NCI-H82 treated with DMSO at 0.1 percent for 48 hours (cell line): ENCODE results near the gene AKAP13.

Source experiments
- DNase-seq: peaks from one replicate; lab custom pipeline; 2025; ENCODE audit not compliant: unreplicated experiment; lab: John Stamatoyannopoulos, UW

AKAP13 gene

DNA sequence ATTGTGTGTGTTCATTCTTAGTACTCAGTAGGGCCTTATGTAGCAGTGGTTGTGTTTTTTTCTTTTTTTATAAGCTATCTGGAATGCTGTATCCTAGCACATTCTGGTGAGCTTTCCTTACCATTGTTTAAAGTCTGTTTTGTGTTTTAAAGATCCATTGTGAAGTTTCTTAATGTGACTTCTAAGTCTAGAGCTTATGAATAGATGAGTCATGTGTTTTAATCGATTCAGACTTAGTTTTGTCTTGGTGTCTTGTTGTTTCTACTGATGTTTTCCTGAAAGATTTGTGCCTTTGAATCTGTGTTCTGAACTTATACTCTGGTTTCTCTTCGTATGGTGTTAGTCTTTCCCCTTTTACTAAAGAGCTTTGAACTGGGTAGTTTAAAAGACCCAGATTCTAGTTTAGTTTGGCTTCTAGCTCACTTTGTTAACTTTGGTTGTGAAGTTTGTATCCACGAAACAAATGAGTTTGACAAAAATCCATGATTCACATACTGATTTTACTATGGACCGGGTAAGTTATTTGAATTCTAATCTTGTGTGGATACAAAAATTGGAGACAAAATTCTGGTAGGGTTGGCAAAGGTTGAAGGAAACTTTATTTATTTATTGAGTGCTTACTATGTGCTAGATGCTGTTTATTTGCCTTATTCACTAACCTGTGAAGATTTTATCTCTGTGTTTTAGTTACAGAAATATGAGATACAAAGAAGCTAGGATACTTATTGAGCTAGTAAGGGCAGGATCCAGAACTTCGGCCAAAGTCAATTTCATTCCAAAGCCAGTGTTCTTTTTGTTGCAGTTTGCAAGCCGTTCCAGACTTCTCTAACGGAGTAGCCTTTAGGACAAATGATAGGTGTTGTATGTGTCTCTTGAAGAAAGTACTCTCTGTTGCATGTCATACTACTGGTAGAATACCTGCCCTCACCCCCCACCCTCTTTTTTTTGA lies 24.8 kb downstream of the AKAP13 start:
- DNase-seq, result no peak

DNA sequence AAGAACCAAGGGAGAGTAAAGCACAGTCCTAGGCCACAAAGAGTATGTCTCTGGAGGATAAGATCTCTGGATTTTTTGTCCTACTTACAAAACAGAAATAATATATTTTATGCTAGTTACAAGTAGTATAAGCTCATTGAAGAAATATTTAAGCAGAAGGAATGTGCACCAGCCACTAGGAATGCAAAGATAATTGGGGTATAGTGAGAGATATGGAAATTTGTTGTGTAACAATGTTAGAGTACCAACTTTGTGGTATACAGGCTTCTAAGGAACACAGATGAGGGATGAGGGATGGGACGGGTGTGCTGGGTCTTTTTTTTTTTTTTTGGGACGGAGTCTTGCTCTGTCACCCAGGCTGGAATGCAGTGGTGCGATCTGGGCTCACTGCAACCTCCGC lies 26.5 kb downstream of the AKAP13 start:
- no peak for DNase-seq

DNA sequence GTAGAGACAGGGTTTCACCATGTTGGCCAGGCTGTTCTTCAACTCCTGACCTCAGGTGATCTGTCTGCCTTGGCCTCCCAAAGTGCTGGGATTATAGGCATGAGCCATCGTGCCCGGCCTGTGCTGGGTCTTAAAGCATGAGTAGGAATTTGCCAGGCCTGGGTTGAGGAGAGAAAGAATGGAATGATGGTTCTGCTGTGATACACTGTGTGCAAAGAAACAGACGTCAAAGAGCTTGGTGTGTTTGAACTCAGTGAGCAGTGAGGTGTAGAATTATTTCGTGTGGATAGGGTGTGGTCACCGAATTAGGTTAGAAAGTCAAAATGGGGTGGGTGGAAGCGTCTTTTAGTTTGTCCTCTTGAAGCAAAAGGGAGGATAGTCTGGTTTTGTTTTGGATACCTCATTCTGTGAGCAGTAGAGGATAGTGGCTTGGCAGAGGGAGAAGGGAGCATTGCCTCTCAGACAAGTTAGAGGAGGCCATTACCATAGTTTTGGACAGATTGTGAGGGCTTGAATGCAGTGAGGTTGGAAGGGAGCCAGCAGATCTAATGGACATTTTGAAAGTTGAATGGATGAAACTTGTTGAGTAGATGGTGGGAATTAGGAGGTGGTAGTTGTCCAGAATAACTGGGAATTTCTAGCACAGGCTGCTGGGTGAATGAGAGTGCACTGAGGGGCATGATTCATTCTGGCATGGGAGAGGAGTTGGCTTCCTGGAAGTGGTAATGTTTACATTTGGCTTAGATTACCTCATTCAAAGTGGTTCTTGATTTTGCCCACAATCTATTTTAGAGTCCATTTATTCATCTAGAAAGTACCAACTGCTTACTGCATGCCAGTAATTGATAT lies 27.2 kb downstream of the AKAP13 start:
- no peak for DNase-seq

DNA sequence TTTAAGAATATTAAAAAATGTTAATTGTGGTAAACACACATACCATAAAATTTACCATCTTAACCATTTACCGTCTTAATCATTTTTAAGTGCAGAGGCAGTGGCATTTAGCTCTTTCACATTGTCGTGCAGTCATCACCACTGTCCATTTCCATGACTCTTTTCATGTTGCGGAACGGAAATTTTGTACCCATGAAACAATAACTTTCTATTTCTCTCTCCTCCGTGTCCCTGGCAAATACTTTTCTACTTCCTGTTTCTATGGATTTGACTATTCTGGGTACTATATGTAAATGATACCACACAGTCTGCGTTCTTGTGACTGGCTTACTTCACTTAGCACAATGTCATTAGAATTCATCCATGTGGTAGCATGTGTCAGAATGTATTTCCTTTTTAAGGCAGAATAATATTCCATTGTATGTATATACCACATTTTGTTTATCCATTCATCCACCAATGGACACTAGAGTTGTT lies 27.9 kb downstream of the AKAP13 start:
- DNase-seq, result no peak

DNA sequence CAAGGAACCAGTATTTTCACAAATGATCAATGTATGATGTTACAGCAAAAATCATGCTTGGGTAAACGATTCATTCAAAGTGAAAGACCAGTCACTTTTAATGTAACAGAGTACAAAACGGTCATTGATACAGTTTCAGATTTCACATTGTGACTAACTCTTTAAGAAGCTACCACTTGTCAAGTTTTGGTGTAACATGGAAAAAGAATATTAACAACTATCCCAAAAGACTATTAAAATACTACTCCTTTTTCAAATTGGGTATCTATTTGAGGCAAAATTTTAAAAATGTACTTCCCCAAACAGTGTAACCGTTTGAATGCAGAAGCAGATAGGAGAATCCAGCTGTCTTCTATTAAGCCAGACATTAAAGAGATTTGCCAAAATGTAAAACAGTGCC lies 31.7 kb downstream of the AKAP13 start:
- no peak for DNase-seq

DNA sequence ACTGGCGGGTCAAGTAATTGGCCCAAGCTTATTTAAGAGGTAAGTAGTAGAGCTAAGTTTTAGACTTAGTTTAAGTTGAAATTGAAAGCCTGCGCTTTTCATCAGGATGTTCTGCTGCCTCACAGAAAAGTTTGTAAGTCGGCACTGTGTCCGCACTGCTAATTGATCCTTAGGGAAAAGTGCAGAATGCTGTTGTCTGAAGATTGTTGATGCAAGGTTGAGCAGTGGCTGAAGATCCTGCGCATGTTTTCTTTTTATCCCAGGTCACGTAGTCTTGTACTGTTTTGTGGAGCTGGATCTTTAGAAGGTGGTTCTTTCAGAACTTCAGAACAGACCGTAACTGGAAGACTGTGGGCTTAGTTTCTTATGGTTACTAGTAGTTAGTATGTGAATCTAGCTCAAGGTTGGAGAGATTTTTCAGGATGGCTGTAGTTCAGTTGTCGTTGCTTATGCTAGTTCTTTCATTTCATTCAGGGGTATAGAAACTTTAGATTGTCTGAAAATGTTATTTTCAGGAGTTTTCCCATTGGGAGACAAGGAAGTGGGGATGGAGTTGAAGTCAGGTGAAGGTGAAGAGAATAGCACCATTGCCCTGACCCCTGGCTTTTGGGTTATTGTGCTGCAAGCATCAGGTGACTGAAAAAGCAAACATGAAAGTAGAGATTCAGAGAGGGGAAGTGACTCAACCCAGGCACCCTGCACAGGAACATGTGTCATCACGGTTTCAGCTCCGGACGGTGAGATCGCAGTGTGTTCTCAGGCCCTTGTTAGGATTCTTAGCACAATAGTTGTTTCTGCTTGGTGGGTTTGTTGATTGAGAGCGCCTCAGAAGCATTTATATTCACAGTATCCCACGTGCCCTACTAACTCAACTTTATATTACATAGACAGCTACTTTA lies 32.8 kb downstream of the AKAP13 start:
- no peak for DNase-seq

DNA sequence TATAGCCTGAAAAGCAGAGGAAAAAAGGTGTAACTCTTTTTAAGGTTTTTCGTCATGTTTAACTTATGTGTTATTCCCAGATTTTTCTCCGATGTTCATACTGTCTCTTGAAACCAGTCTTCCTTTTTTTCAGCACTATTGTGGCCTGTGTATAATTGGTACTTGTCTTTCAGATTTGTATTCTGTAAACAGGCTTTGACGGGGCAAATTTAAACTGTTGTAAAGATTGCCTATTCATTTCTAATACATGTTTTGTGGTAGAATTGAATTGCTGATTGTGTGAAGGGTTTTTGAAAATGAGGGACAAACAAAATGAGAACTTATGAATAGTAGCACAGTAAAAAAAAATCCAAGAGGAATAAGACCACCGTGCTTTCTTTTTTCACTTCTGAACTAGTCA lies 33.6 kb downstream of the AKAP13 start:
- no peak for DNase-seq

DNA sequence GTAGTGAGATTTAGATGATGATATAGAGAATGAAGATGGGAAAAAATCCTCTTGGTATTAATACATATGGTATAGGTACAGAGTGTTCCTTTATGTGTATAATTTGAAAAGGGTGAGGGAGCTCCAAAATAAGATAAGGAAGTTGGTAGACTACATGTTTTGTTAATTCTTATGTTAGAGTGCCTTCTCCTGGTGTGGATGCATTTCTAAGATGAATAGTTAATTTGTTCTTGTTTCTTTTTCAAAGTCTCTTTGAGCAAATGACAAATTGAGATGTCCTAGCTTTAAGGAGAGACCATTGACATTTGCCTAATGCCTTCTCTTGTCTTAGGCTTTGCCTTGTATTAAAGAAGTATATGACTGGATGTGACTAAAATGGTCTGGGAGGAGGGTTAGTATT lies 34.1 kb downstream of the AKAP13 start:
- DNase-seq, result no peak

DNA sequence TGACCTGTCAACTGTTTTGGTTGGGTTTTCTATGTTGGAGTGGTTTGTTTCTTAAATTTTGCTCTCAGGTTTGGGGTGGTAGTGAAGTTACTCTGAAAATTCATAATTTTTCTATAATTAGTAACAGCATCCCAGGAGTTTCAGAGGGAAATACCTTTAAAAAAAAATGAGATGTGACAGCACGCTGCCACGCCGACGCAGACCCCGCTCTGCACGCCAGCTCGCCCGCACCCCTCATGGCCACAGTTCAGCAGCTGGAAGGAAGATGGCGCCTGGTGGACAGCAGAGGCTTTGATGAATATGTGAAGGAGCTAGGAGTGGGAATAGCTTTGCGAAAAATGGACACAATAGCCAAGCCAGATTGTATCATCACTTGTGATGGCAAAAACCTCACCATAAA lies 34.6 kb downstream of the AKAP13 start:
- no peak for DNase-seq

DNA sequence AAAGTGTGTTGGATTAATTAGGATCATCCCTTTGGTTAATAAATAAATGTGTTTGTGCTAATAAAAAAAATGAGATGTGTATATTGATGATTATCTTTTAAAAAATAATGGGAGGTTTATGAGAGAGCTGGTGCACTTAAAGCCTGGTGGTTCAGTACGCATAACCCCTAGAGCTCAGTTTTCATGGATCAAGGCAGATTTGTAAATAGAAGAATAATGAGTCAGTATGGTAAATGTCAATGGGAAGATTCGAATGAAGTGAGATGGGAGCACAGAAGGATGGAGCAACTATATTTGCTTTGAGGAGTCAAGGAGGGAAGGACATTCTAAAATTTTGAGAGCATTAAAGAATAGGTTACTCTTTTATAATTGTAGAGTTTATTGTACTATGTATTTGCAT lies 35.4 kb downstream of the AKAP13 start:
- DNase-seq, result no peak

DNA sequence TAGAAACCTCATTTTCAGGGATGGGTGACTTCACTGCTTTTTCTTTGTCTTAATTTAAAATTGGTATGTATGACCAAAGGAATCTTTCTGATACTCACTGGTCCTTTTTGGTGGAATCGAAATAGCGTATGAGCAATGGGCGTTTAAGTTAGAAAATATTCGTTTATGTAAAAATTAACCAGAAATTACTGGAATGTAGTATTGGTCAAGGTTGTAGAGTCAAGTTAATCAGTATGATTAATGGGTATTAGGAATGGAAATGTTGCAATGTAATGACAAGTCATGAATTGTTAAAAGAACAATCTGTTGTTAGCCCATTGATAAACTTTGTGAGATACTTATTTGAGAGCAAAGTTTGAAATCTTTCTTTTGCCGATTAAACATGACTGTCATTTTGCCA lies 36.9 kb downstream of the AKAP13 start:
- no peak for DNase-seq

DNA sequence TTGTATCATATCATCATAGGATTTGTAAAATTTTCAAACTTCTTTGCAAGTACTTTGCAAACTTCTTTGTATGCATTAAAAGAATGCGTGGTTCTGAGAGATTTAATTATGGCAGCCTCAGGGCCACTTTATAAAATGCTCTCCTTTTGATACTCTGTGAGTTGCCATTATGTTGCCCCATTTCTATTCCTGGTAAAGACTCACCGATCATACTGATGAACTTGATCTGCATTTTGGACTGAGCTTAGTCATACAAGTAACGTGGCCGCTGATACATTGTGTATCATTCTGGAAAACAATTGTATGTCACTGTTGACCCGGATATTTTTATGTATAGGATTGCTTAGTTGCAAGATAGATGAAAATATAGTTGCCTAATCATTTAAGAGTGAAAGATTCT lies 38.8 kb downstream of the AKAP13 start:
- DNase-seq, result no peak

DNA sequence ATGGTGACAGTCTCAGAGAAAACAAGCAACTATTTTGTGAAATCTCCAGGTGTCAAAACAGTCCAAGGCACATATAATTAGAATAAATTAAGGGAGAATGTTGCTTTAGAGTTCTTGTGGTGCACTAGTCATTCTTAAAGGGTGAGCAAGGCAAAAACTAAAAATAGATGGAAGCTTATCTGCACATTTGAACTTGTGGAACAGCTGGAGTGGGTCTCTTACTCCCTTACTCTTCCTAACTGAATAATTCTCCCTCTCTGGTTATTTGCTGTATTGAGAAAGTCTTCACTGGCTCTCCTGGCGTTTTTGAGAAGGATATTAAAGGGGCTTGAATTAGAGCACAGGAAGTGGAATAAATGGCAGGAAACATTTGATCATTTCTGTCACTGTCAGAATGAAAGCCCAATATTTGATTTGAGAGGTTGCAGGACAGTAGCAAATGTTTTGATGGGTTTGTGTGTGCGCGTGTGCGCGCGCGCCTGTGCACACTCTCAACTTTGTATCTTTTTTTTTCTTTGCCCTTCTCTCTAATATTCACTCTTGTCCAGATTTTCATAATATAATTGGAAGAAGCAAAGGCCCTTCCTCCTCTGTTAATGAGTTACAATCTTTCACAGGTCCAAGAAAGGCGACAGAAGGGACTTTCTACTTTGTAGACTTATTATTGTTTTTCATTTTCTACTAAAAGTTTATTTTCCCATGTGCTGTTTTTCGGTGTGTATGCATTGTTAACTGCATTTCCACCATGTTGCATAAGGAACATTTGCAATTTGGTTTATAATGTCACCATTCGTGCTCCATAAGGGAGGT lies 40.9 kb downstream of the AKAP13 start:
- no peak for DNase-seq

DNA sequence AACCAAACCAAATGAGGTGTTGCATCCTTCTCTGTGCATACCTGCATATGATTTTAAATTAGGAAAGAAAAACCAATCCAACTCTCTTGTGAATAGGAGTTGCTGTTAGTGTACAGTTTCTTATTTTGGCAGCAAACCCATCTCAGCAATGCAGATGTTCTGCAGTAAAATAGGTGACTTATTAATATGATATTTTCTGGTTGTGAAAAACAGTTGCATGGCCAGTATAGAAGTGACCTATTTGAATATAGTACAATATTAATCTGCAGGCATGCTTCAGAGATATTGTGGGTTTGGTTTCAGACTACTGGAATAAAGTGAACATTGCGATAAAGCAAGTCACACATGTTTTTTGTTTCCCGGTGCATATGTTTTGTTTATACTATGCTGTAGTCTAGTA lies 42.2 kb downstream of the AKAP13 start:
- no peak for DNase-seq

DNA sequence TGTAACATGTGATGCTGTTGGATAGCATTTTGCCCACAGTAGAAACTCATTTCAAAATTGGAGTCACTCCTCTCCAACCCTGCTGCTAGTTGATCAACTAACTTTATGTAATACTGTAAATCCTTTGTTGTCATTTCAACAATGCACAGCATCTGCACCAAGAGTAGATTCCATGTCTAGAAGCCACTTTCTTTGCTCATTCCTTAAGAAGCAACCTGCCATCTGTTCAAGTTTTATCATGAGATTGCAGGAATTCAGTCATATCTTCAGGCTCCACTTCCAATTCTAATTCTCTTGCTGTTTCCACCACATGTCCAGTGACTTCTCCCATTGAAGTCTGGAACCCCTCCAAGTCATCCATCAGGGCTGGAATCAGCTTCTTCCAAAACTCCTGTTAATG lies 42.9 kb downstream of the AKAP13 start:
- DNase-seq, result no peak

DNA sequence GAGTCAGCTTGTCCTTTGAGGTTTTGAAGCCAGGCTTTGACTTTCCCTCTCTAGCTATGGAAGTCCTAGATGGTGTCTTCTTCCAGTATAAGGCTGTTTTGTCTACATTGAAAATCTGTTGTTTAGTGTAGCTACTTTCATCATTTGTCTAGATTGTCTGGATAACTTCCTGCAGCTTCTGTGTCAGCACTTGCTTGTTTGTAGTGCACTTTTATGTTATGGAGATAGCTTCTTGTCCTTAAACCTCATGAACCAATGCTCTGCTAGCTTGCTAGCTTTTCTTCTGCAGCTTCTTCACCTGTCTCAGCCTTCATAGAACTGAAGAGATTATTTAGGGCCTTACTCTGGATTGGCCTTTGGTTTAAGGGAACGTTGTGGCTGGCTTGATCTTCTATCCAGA lies 43.8 kb downstream of the AKAP13 start:
- DNase-seq, result no peak

DNA sequence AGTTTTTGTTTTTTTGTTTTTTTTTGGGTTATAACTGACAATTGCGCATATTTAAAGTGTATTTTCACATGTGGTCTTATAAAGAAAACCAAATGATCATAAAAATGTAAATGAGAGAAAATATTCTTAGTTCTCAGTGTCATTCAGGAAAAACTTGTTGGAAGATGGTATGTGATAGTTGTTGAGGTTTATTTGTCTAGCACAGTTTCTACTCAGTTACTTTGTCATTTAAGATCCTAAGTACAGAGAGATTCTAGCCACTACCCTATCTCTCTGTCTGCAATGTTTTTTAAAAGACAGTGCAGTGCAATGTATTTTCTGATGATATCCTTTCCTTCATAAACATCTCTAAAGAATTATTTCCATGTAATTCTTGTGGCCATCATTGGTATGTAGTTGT lies 46.1 kb downstream of the AKAP13 start:
- DNase-seq, result no peak

DNA sequence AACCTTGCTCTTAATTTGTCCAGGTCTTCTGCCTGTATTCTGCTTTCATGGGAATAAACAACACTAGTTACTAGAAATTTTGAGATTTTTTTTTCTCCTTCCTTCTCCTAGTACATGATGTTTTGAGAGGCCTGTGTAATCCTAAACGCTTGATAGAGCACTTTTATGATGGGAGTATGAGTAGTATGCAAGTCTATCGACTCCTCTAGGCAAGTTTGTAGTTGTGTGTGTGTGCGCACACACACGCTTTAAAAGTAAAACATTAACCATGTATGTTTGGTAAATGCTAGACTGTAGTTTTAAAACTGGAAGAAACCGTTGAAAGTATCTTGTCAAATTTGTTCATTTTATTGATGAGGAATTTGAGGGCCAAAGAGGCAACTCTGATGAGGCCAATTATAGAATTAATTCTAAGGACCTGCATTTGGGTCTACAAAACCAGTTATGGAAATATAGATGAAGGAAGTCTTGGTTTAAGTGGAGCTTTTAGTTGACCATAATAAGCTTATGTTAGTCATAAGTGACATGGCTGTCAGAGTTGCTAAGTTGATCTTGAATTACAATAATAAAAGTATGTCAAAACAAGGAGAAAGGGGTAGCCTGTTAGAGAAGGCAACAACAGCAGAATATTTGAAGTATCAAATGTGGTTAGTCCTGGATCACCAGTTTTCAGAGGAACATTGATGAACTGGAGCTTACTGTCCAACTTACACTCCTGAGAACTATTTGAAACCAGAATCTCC lies 47.1 kb downstream of the AKAP13 start:
- DNase-seq, result no peak

DNA sequence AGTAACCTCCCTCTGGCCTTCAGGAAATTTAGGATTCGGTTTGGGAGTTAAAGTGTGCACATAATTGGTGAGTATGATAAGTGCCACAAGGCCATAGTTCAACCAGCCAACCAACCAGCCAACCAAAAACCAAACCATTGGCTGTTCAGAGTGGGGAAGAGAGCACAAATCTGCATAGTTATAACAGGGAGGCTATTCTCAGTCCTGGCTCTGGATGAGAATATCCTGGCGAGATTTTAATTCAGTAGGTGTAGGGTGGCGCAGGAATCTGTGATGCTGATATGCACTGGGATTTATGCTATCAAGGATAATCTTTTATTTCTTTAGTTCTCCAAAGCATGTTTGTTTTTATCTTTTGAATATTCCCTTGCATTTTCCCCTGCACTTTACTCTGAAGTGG lies 49.1 kb downstream of the AKAP13 start:
- no peak for DNase-seq
